Endothelial cell of umbilical vein (primary cell): Measurements from ENCODE around the gene EFNA4.

Source experiments
- CTCF ChIP-seq, 2 donors: IDR thresholded peaks; 1 replicate in 1 of 2; 2 replicates in 1 of 2; pipeline ENCODE4 v1.5.1; 2011; ENCODE audit warnings: low read length in 2 of 2, mild to moderate bottlenecking in 2 of 2, moderate library complexity in 2 of 2, control low read depth in 1 of 2, inconsistent platforms in 1 of 2, low read depth in 1 of 2; ENCODE audit not compliant: insufficient read depth in 1 of 2; ENCODE audit errors: extremely low read depth in 1 of 2
- MYC ChIP-seq: IDR thresholded peaks from one replicate; pipeline ENCODE4 v1.6.1; 2011; ENCODE audit warnings: mild to moderate bottlenecking, low read depth, low read length

DNA sequence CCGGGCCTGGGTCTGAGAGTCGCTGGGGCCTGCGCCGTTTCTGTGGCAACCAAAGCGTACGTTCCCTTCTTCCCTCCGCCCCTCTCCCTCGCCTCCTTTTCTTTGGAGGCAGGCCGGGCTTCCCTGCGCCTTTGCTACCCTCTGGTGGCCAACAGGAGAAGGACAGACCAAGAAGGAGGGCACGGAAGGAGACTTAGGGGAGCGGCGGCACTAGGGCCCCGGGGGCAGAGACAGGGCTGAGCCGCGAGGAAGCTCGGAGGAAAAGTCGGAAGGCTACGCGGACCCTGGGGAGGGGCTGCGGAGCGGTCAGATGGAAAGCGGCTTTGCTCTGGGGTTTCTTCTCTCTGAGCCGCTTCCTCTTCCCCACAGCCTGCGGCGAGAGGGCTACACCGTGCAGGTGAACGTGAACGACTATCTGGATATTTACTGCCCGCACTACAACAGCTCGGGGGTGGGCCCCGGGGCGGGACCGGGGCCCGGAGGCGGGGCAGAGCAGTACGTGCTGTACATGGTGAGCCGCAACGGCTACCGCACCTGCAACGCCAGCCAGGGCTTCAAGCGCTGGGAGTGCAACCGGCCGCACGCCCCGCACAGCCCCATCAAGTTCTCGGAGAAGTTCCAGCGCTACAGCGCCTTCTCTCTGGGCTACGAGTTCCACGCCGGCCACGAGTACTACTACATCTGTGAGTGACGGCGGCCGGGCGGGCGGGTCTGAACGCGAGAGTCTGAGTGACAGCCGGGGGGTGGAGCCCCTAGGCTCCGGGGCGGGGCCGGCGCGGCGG is 21.4 kb downstream of the EFNA4 start:
- peak; percentile 79 to 90 for TF ChIP-seq CTCF (IDR thresholded peaks at IDR 0.05; ENCODE audit: extremely low read depth in 1 of 2, insufficient read depth in 1 of 2, low read depth in 1 of 2, low read length in 2 of 2)
- no peak for TF ChIP-seq MYC
